ENCODE results near the gene ISOC2.

ISOC2 gene

DNA sequence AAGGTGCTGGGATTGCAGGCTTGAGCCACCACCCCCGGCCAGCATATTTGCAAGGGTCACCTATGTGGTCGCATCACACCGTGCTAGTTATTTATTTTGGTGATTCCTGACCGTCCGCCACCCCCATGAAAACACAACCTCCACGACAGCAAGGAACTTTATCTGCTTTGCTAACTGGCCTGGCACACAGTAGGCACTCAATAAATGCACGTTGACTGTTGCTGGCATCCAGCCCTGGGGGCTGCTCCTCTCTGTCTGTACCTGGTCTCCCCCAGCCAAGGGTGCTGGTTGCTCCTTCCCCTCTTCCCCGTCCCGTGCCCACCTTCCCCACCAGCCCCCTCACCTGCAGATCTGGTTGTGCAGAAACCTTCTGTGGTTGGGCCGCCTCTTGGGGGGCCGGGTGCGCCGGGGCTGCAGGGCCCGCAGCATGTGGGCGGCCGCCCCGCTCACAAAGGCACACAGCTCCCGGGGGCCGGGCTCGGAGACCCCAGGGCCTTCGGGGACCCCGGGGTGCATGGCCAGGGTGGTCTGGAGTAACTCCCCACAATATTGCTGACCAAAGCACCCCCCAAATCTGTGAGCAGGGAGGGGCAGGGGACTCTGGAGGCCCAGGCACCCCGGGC lies 2.7 kb upstream of the ISOC2 start:
- intact Hi-C loops (cut with DNase I), result no loop called here
- no peak for DNase-seq

DNA sequence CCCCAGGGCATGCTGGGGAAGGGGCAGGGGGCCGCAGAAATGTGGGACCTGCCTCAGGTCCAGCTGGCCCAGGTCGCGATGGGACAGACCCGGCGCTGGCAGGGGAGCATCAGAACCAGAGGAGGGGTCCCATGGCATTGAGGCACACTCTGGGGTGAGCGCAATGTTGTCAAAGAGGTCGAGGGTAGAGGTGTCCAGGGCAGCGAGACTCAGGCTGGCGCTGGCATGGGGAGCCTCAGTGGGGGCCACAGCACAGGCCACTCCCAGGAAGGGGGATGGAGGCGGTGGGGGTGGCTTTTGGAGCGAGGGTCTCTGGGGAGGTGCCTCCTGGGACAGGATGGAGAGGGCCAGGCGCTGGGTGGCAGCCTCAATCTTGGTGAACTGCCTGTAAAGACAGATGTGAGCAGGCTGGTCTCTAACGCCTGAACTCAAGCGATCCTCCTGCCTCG lies 2.2 kb upstream of the ISOC2 start:
- DNase-seq, result no peak
- intact Hi-C loops (cut with DNase I), result no loop called here

DNA sequence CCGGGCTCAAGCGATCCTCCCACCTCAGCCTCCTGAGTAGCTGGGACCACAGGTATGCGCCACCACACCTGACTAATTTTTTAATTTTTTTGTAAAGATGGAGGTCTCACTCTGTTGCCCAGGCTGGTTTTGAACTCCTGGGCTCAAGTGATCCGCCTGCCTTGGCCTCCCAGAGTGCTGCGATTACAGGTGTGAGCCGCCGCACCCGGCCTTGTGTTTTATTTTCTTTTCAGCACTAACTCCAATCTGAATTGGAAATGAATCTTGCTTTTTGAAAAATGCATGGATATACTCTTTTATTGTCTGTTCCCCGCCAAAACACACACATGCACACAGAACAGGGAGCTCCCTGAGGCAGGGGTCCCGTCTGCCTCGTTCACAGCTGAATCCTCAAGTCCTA lies 1.3 kb upstream of the ISOC2 start:
- DNase-seq, result no peak
- intact Hi-C loops (cut with DNase I), result no loop called here

DNA sequence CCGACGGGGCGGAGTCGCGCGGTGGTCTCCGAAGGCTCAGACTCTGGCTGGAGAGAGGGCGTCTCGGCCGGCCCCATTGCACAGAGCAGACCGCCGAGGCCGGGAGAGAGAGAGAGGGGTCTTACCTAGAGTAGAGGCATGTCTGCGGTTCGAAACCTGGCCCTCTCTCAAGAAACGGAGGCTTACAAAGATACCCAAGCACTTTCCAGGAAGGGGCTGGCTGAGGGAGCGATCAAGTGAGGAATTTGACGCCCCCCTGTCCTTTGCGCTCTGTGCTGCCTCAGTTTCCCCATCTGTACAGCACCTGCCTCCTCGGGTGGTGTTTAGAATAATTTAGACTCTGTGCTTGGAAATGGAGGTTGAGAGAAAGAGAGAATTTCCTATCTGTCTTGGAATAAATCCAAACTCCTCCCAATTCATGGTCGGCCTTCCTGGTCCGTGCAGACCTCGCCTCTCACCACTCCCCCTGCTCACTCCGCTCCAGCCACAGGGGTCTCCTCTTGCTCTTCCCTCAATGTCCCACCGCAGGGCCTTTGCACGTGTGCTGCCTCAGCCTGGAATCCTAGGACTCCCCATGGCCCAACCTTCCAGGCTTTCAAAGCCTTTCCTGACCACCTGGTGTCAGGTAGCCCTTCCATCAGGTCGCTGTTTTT lies 658 bp upstream of the ISOC2 start:
- intact Hi-C loops (cut with DNase I), result no loop called here
- no peak for DNase-seq

DNA sequence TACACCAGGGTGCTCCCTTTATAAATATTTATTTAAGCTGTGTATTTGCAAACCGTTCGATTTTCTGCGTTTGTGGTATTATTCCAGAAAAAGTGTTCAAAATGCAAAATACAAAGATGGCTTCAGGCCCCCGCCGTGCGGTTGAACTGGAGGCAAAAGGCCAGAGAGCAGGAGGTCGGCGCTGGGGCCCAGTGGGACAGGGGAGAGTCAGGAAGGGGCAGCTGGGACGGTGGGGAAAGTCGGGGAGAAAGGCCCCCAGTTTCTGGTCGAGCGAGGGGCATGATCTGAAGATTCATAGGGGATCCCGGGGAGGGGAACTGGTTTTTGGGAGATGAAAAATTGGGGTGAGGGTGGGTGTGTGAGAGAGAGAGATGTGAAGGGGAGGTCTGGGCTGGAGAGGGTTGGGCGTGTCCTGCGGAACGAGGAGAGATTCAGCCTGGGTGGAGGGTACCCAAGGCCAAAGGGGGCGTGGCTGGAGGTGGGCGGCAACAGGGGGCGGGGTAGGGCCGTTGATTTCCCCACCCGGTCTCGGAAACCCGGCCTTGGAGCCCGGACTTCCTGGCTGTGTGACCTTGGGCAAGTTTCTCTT lies 678 bp downstream of the ISOC2 start:
- DNase-seq, result peak in 29 of 42 donors; percentile 40 to 81 (median 56)
- intact Hi-C loops (cut with DNase I), result no loop called here

DNA sequence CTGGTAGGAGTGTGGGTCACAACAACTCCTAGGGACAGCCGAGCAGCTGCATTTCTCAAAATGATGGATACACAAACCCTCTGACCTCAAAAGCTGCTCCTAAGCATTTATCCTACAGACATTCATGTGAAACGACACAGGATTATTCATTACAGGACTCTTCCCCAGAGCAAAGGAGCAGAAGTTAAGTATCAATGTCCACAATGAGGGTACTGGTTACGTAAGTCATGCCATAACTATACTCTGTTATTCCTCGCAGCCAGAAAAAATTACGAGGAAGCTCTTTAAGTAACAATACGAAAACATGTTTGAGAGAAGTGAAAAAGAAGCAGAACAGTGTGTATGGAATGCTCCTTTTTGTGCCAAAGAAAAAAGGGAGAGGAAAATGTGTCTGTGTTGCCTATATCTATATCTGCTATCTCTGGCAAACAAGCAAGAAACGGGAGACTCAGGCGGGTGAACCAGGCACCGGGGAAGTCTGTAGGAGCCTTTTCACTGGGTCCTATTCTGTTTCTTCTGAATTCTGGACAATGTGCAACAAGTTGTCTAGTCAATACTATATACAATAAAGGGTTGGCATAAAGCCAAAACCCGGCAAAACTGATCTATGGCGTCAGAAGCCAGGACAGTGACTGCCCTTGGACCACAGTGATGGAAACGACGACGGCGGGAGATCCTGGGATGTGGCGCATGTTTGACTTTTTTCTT lies 1.3 kb downstream of the ISOC2 start:
- DNase-seq, result no peak
- intact Hi-C loops (cut with DNase I), result no loop called here

DNA sequence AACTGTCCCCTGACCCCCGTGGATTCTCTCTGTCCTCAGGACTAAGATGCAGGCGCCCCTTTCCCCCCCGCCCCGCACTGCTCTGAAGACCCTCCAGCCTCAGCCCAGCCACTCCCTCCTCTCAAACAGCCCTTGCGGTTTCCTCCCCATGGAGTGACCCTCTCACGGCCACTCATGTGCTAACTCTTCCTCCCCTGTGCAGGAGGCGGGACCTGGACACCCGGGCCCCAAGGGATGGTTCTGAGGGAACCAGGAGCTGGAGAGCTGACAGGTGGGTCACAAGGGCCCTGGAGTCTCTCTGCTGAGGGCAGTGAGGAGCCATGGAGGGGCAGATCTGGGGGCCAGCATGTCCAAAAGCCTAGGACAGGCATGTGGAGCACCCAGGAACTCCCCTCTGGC lies 1.9 kb downstream of the ISOC2 start:
- no peak for DNase-seq
- intact Hi-C loops (cut with DNase I), result no loop called here

DNA sequence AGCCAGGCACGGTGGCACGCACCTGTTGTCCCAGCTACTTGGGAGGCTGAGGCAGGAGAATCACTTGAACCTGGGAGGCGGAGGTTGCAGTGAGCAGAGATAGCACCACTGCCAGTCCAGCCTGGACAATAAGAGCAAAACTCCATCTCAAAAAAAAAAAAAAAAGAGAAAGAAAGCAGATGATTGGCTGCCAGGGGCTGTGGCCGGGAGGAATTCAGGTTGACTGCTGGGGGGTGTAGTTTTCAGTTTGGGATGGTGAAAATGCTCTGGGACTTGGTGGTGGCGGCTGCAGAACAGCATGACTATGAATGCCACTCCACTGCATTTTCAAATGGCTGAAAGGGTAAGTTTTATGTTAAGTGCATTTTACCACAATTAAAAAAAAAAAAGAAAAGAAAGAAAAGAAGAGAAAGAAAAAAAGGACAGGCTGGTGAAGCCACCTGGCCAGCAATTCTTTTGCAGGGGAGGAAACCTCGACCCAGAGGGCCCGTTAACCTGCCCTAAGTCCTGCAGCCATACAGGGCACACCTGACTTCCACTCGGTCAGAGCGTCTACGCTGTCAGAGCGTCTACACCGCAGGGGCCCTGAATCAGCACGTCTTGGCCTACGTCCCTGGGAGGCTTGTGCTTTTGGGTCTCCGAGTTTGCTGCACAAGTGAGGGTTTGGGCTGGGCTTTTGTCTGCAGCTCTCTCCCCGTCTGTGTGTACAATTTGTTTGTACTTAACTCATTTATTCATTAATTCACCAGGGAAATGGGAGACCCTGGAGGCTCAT lies 3.6 kb downstream of the ISOC2 start:
- DNase-seq, result no peak
- intact Hi-C loops (cut with DNase I), result no loop called here

DNA sequence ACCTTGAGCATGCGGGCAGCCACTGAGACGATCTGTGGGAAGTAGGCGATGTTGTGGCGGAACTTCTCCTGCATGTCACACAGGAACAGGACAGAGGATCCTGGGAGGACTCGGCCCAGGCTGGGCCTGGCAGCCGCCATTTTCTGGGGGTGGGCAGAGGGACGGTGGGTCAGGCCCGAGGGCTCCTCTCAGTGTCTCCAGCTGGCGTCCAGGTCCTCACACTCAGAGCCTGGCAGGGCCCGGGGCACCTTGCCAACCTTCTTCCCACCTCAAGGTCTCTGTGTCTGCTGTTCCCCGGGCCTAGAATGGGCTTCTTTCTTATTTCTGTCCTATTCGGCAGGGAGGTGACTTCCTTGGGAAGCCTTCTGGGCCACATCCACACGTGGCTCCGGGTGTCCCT lies 5.1 kb downstream of the ISOC2 start:
- intact Hi-C loops (cut with DNase I), result no loop called here
- no peak for DNase-seq

DNA sequence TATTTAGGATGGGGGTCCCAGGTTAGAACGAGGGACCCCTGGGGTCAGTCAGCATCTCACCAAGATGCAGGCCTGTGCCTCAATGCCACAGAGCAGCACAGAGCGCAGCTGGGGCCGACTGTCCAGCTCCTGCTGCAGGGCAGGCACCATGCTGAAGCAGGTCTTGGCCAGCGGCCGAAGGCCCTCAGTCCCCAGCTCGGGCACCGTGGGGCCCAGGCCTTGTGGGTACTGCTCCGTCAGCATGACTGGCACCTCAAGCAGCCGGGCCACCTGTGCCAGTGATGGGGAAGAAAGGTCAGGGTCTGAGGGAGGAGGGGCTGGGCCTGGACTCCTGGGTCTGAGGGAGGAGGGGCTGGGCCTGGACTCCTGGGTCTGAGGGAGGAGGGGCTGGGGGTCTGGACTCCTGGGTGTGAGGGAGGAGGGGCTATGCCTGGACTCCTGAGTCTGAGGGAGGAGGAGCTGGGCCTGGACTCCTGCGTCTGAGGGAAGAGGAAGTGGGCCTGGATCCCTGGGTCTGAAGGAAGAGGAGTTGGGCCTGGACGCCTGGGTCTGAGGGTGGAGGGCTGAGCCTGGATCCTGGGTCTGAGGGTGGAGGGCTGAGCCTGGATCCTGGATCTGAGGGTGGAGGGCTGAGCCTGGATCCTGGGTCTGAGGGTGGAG lies 5.7 kb downstream of the ISOC2 start:
- intact Hi-C loops (cut with DNase I), result no loop called here
- DNase-seq, result no peak

DNA sequence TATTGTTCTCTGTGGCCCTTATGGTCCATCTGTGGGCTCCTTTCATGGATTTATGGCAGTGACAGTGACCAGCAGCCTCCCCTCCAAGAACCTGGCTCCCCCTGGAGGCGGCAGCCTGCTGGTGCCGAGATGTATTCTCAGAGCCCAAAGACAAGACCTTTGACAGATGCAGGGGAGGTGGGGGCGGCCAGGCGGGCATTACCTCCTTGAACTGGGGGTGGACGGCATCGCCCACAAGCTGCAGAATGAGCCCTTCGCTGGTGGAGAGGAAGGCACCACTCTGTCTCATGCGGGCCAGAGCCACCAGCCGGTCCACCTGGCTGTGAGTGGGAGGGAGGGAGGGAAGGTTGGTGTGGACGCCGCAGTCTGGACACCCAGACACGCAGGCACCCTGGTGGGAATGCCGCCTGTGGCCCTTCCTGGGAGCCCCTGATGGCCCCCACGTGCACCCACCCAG lies 6.6 kb downstream of the ISOC2 start:
- DNase-seq, result peak; percentile 52 to 90 (median 76)
- intact Hi-C loops (cut with DNase I), result no loop called here

DNA sequence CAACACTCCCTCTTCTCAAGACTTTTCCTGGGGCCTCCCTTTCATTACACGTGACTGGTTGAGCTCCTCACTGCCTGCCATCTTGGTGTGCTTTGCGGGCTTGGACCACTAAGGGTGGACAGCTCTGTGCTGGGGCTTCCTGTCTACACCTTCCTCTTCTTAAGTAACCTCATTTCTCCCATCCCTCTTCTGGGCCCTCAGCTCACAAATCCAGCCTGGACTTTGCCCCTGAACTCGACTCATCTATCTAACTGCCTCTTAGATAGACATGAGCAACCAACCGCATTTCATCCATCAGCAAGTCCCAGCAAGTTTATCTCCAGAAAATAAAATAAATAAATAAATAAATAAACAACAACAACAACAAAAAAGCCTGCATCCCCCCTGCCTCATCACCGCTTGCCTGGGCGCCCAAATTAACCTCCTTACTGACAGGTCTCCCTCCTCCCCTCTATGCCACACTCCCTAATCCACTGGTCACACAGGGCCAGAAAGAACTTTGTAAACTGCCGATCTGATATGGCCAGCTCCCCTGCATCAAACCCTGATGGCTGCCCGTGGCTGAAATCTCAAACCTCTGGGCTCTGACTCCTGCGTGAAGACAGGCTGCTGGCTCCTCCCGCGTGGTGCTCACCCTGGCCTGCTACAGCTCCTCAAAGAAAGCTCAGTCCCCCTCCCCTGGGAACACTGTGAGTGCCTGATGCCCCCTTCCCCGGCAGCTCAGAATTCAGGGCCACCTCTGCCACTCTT lies 7.8 kb downstream of the ISOC2 start:
- intact Hi-C loops (cut with DNase I), result no loop called here
- no peak for DNase-seq

DNA sequence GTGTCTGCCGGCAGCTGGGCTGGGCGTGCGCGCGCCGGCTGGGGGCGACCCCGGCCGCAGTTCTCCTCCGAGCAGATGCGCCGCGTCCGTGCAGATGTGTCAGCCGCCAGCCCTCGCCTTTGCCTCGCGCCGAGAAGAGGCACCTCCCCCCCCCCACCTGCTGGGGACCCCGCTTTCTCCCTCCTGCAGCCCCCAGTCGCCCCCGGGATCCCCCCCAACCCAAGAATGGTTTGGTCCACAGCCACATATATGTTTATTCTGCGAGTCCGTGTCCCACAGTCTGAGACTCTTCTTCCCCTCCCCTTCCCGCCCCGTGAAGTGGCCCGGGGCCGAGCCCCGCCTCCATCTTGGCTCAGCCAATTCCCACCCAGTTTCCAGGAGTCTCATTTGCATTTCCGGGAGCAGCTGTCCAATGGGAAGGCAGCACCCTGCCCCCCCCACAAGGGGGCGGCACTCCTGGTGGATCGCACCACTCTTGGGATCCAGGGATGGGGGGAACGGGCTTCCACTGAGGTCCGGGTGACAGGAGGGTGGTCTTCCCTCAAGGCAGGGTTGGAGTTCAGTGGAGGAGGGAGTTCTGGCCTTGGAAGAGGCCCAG lies 8.6 kb downstream of the ISOC2 start:
- intact Hi-C loops (cut with DNase I), result no loop called here
- peak; percentile 93 to 99 (median 97) for DNase-seq

DNA sequence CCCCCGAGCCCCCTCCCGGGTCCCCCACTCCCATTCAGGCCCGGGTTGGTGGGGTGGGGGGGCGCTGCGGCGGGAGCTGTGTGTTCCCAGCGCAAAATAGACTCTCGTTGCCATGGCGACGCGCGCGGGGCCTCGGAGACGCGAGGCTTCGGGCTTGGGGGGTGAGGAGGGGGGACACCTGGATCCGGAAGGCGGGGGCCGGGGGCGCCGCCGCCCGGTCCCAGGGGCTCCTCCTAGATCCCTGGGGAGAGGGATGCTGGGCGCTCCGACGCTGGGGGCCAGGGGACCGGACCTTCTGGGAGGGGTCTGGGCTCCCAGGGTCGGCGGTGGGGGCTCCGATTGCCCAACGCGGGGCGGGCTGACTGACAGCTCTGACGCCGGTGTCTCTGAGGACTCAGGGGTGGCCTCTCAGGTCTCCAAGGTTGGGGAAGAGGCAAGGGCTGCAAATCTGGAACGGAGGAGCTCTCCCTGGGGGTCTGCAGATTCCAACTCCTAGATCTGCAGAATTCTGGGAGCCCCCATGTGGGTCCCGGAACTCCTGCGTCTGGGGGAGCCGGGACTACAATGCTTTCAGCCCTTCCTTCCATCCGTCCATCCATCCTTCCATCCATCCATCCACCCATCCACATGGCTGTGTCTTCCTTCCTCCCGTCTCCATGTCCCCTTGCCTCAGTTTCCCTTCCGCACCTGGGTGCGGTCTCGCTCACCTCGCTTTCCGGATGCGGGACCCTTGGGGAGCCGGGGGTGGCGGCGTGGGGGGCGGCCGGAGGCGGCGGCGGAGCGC lies 9.3 kb downstream of the ISOC2 start:
- DNase-seq, result peak; percentile 58 to 89 (median 80)
- intact Hi-C loops (cut with DNase I), result no loop called here

DNA sequence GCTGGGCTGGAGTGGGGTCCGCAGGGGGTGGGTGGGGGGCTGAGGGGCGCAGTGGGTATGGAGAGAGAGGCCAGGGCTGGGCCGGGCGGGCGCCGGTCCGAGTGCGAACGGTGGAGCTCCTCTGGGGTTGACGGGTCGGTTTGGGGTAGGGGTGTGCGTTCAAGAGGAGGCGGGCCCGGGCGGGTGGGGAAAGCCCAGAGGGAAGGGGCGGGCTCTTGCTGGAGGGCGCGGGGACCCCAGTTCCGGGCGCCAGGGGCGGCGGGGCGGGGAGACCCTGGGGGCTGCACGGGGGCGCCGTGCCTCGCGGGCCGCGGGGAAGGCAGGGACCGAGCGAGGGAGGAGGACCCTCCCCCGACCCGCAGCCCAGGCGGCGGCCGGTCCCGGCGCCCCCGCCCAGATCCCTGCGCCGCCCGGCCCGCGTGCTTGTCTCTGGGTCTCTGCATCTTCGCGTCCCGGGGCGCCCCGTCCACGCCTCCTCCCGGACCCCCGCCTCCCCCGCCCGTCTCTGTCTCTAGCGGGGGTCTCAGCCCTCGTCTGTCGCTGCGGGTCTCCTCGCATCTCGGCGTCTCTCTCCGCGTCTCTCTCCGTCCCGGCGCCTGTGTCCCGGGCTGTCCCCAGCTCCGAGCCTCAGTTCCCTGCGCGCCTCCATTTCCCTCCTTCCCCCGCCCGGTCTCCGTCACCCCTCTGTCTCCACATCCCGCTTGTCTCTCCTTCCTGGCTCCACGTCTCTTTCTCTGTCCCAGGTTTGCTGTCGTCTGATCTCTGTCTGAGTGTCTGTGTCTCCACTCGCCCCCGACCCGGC lies 10.1 kb downstream of the ISOC2 start:
- intact Hi-C loops (cut with DNase I), result no loop called here
- DNase-seq, result peak in 8 of 42 donors; percentile 17 to 63 (median 32)

DNA sequence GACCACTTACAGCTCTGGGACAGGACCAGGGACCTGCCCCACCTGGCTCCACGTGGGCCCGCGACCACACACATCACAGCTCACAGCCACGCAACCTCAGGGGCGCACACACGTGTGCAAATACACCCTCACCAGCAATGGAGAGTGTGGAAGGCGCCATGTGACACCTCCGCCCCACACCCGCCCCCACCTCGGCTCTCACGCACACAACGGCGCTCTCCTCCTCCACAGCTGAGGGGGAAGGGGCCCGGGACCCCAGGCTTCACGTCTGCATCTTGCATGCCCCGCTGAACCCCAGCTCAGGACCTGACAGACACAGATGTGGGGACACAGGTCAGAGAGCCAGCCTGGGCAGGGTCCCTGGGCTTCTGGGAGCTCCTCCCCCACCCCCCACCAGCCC lies 12.0 kb downstream of the ISOC2 start:
- intact Hi-C loops (cut with DNase I), result no loop called here
- DNase-seq, result peak in 17 of 42 donors; percentile 23 to 72 (median 50)
